ENCODE measurements around the gene NR6A1. TPM values are rescaled to one million over a fixed set of nuclear protein-coding genes. Genes with fewer than 3 reads are reported as not detected.
A peak's percentile ranks its signal among the peaks of the same experiment; 100 is the strongest.

Gene NR6A1
- total RNA-seq, 1 experiment from 2014 or later: 164 TPM

GRCh38 chr9:124495126-124496074 lies 275.7 kb downstream of the NR6A1 start:
- DNase-seq (ENCODE audit: low spot score): no peak
- TF ChIP-seq FOXK1 (CRISPR knock-in tag; IDR thresholded peaks at IDR 0.05): no peak
- TF ChIP-seq ZBTB43 (CRISPR knock-in tag; IDR thresholded peaks at IDR 0.05): no peak
- no peak for TF ChIP-seq ZNF416 (CRISPR knock-in tag; IDR thresholded peaks at IDR 0.05)
- no peak for TF ChIP-seq ZNF671 (CRISPR knock-in tag; IDR thresholded peaks at IDR 0.05)
- TF ChIP-seq NFATC4 (CRISPR knock-in tag; IDR thresholded peaks at IDR 0.05): no peak
- no peak for TF ChIP-seq RORB (CRISPR knock-in tag; IDR thresholded peaks at IDR 0.05)
- TF ChIP-seq JAZF1 (CRISPR knock-in tag; IDR thresholded peaks at IDR 0.05): no peak
- TF ChIP-seq ZNF138 (CRISPR knock-in tag; conservative IDR thresholded peaks at IDR 0.05): no peak
- TF ChIP-seq NR1H2 (CRISPR knock-in tag; IDR thresholded peaks at IDR 0.05): no peak
- TF ChIP-seq, protein P1, sequence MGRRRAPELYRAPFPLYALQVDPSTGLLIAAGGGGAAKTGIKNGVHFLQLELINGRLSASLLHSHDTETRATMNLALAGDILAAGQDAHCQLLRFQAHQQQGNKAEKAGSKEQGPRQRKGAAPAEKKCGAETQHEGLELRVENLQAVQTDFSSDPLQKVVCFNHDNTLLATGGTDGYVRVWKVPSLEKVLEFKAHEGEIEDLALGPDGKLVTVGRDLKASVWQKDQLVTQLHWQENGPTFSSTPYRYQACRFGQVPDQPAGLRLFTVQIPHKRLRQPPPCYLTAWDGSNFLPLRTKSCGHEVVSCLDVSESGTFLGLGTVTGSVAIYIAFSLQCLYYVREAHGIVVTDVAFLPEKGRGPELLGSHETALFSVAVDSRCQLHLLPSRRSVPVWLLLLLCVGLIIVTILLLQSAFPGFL (CRISPR knock-in tag; IDR thresholded peaks at IDR 0.05; ENCODE audit: borderline replicate concordance): no peak
- H3K4me3 Mint-ChIP-seq: no peak overlapping the region
- ATAC-seq: no peak
- no peaks in the 10 kb centered on the region for H3K9me3 Mint-ChIP-seq
- peaks cover 2% of the 10 kb centered on the region; the same call in 1 of the 2 replicates for H3K27me3 Mint-ChIP-seq (ENCODE audit: low read depth)
- peak overlapping the region; percentile 75; the same call in 1 of the 2 replicates for H3K27ac Mint-ChIP-seq
- H3K4me1 Mint-ChIP-seq: peaks cover 3% of the 10 kb centered on the region; the same call in 1 of the 2 replicates
- POLR2A ChIA-PET: no interaction called here
- no peaks in the 10 kb centered on the region for H3K36me3 Mint-ChIP-seq
- CTCF ChIA-PET: interaction anchor here (0.9 kb wide), 1 partner anchor 42 kb away, joined by 3 read pairs; no protein-coding TSS in a partner anchor

DNA sequence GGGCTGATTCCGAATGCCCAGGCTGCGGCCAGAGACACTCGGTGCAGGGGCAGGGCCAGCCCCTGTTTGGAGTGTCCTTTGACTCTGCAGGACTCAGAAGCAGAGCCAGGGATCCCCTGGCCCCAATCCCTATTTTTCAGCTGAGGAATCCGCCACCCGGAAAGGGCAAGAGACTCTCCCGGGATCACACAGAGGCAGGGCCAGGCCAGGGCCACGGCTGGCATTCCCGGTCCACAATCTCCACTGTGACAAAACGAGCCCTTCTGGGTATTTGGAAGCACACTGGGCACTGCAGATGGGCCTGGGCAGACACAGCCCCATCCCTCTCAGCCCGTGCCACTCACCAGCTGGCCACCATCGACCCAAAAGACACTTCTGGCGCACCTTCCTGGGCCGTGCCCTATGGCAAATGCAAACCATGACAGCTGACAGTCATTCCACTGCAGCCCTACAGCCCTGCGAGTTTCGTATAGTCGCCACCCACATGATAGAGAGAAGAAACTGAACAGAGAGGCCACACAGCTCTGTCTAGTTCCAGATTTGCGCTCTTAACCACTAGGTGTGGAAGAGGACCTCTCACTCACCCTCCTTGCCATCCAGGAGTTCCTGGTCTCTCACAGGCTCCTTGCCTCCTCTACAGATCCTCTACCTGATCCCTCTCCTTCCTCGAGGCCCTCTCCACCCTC lies 277.2 kb downstream of the NR6A1 start:
- DNase-seq (ENCODE audit: low spot score) (no peak), ATAC-seq (no peak)
- peaks cover 2% of the 10 kb centered on the region; the same call in 1 of the 2 replicates for H3K27me3 Mint-ChIP-seq (ENCODE audit: low read depth)
- TF ChIP-seq ETV6 (CRISPR knock-in tag; IDR thresholded peaks at IDR 0.05) (no peak), ZNF423 (CRISPR knock-in tag; IDR thresholded peaks at IDR 0.05) (no peak), MAX (CRISPR knock-in tag; IDR thresholded peaks at IDR 0.05) (no peak), IRF2 (CRISPR knock-in tag; IDR thresholded peaks at IDR 0.05; ENCODE audit: borderline replicate concordance, low read depth) (no peak), ZNF121 (CRISPR knock-in tag; IDR thresholded peaks at IDR 0.05) (no peak), JUN (CRISPR knock-in tag; IDR thresholded peaks at IDR 0.05) (no peak), TEAD4 (CRISPR knock-in tag; IDR thresholded peaks at IDR 0.05) (no peak), ZNF219 (CRISPR knock-in tag; IDR thresholded peaks at IDR 0.05; ENCODE audit: borderline replicate concordance) (no peak)
- TF ChIP-seq, protein P2, sequence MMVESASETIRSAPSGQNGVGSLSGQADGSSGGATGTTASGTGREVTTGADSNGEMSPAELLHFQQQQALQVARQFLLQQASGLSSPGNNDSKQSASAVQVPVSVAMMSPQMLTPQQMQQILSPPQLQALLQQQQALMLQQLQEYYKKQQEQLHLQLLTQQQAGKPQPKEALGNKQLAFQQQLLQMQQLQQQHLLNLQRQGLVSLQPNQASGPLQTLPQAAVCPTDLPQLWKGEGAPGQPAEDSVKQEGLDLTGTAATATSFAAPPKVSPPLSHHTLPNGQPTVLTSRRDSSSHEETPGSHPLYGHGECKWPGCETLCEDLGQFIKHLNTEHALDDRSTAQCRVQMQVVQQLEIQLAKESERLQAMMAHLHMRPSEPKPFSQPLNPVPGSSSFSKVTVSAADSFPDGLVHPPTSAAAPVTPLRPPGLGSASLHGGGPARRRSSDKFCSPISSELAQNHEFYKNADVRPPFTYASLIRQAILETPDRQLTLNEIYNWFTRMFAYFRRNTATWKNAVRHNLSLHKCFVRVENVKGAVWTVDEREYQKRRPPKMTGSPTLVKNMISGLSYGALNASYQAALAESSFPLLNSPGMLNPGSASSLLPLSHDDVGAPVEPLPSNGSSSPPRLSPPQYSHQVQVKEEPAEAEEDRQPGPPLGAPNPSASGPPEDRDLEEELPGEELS (CRISPR knock-in tag; IDR thresholded peaks at IDR 0.05): no peak
- TF ChIP-seq, protein P3, sequence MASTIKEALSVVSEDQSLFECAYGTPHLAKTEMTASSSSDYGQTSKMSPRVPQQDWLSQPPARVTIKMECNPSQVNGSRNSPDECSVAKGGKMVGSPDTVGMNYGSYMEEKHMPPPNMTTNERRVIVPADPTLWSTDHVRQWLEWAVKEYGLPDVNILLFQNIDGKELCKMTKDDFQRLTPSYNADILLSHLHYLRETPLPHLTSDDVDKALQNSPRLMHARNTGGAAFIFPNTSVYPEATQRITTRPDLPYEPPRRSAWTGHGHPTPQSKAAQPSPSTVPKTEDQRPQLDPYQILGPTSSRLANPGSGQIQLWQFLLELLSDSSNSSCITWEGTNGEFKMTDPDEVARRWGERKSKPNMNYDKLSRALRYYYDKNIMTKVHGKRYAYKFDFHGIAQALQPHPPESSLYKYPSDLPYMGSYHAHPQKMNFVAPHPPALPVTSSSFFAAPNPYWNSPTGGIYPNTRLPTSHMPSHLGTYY (CRISPR knock-in tag; IDR thresholded peaks at IDR 0.05): no peak
- TF ChIP-seq, protein P4, sequence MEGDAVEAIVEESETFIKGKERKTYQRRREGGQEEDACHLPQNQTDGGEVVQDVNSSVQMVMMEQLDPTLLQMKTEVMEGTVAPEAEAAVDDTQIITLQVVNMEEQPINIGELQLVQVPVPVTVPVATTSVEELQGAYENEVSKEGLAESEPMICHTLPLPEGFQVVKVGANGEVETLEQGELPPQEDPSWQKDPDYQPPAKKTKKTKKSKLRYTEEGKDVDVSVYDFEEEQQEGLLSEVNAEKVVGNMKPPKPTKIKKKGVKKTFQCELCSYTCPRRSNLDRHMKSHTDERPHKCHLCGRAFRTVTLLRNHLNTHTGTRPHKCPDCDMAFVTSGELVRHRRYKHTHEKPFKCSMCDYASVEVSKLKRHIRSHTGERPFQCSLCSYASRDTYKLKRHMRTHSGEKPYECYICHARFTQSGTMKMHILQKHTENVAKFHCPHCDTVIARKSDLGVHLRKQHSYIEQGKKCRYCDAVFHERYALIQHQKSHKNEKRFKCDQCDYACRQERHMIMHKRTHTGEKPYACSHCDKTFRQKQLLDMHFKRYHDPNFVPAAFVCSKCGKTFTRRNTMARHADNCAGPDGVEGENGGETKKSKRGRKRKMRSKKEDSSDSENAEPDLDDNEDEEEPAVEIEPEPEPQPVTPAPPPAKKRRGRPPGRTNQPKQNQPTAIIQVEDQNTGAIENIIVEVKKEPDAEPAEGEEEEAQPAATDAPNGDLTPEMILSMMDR (IDR thresholded peaks at IDR 0.05): no peak
- TF ChIP-seq, protein P5, sequence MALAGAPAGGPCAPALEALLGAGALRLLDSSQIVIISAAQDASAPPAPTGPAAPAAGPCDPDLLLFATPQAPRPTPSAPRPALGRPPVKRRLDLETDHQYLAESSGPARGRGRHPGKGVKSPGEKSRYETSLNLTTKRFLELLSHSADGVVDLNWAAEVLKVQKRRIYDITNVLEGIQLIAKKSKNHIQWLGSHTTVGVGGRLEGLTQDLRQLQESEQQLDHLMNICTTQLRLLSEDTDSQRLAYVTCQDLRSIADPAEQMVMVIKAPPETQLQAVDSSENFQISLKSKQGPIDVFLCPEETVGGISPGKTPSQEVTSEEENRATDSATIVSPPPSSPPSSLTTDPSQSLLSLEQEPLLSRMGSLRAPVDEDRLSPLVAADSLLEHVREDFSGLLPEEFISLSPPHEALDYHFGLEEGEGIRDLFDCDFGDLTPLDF (CRISPR knock-in tag; IDR thresholded peaks at IDR 0.05): no peak
- no peaks in the 10 kb centered on the region for H3K36me3 Mint-ChIP-seq
- CTCF ChIA-PET: interaction anchor here (1.7 kb wide), 1 partner anchor 43 kb away, joined by 5 read pairs; no protein-coding TSS in a partner anchor
- POLR2A ChIA-PET: no interaction called here
- peak overlapping the region; percentile 57; the same call in 1 of the 2 replicates for H3K27ac Mint-ChIP-seq
- H3K9me3 Mint-ChIP-seq: no peaks in the 10 kb centered on the region
- peaks cover 3% of the 10 kb centered on the region; the same call in 1 of the 2 replicates for H3K4me1 Mint-ChIP-seq
- H3K4me3 Mint-ChIP-seq: no peak overlapping the region

Data from WTC11 (cell line).